22Rv1 (cell line): ENCODE data around the gene SEMA3C.

Source experiments
- CTCF ChIP-seq: fragments of 450-650 bp; IDR thresholded peaks from 2 replicates; pipeline ENCODE4 v1.5.1; 2017; ENCODE audit warnings: mild to moderate bottlenecking
- ZFX ChIP-seq: fragments of 450-650 bp; IDR thresholded peaks from 2 replicates; pipeline ENCODE4 v1.6.1; 2017; ENCODE audit warnings: antibody characterized with exemption, borderline replicate concordance

DNA sequence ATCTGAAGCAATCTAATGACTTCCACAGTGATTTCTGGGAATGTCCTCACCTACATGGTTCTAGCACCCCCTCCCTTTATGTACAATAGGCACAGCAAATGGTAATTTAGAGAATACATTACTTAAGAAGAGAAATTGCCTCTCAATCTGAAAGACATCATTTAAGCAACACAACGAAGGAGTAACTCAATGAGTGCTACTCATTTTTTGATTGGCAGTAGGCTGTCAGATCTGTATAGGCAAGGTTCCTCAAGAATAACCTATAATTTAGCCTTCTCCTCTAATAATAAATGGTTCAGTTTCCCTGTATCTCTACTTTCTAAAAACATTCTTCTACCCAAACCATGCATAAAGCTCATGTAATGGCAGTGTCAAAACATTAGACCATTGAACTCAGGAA lies 30.6 kb upstream of the SEMA3C start:
- TF ChIP-seq CTCF (no peak), ZFX (no peak)
